ENCODE data around the gene LILRB5. TPM values are rescaled to one million over a fixed set of nuclear protein-coding genes. Genes with fewer than 3 reads are reported as not detected.
"Not testable (repeated sequence)": the region's sequence is repeated elsewhere in the genome, so short reads cannot be mapped to it uniquely, and the experiment has no call there.

LILRB5 gene
- total and polyA plus RNA-seq, 2 of the 8 experiments (the other 6 are each of a cell fraction or from before 2014, with no cell fraction given): 0.05 TPM; not detected in 1

GRCh38 chr19:54272181-54272580 is 15.1 kb upstream of the LILRB5 start:
- H2AK5ac ChIP-seq (ENCODE audit: low read depth, low read length); H4K20me1 ChIP-seq (replicated peaks in 1 of 2; ENCODE audit: control insufficient read depth in 1 of 2, insufficient read depth in 2 of 2, low read length in 2 of 2); H3K23ac ChIP-seq (ENCODE audit: insufficient read length); H4K91ac ChIP-seq (replicated peaks; ENCODE audit: insufficient read length, low read length); H3K14ac ChIP-seq (ENCODE audit: insufficient read length); H3K56ac ChIP-seq (replicated peaks; ENCODE audit: insufficient read length, low read depth, low read length); H3K36me3 ChIP-seq (ENCODE audit: control insufficient read depth in 2 of 4, insufficient read depth in 4 of 4, low read length in 3 of 4); H3K18ac ChIP-seq (ENCODE audit: extremely low read depth, low read length); H3K4ac ChIP-seq (replicated peaks; ENCODE audit: insufficient read length, low read depth, low read length); H2BK15ac ChIP-seq (ENCODE audit: low read length); H3K27ac ChIP-seq (ENCODE audit: low read depth, low read length); CTCF ChIA-PET (ENCODE audit: partially characterized antibody); H2BK5ac ChIP-seq (ENCODE audit: low read depth, low read length); H3K23me2 ChIP-seq (ENCODE audit: low read depth, low read length); FAIRE-seq; H4K5ac ChIP-seq (ENCODE audit: insufficient read length, low read depth, low read length); H3K9ac ChIP-seq (replicated peaks in 1 of 4; ENCODE audit: extremely low read depth in 1 of 4, low read depth in 3 of 4, low read length in 3 of 4); H3K27me3 ChIP-seq (replicated peaks in 1 of 4; ENCODE audit: control insufficient read depth in 3 of 4, extremely low read depth in 1 of 4, insufficient read depth in 3 of 4, low read length in 3 of 4); H2BK120ac ChIP-seq (replicated peaks; ENCODE audit: low read depth, low read length); H2AFZ ChIP-seq (ENCODE audit: low read length); H3K79me1 ChIP-seq (ENCODE audit: low read depth, low read length); H3K79me2 ChIP-seq (ENCODE audit: control insufficient read depth in 1 of 2, insufficient read depth in 2 of 2, low read length in 2 of 2); H2BK12ac ChIP-seq (ENCODE audit: low read depth, low read length); H3K9me3 ChIP-seq (ENCODE audit: insufficient read depth in 2 of 2, low read depth in 1 of 2, low read length in 1 of 2); H3K4me2 ChIP-seq (ENCODE audit: insufficient read depth in 1 of 2, low read depth in 2 of 2, low read length in 2 of 2); H4K8ac ChIP-seq (ENCODE audit: extremely low read depth, insufficient read depth, low read length); H3K4me3 ChIP-seq (ENCODE audit: extremely low read depth in 1 of 4, insufficient read depth in 2 of 4, low read depth in 3 of 4, low read length in 4 of 4); POLR2A ChIA-PET (ENCODE audit: partially characterized antibody); H2BK20ac ChIP-seq (ENCODE audit: low read length); H3K4me1 ChIP-seq (replicated peaks in 1 of 4; ENCODE audit: control insufficient read depth in 3 of 4, insufficient read depth in 4 of 4, low read length in 3 of 4): not testable (repeated sequence)
- 77% methylated on average over 5 of the region's 5 CpGs; no CpG with 5 or more reads in 1 of the 2 experiments for WGBS, 2 experiments (ENCODE audit: extremely low coverage in 1 of 2, insufficient coverage in 1 of 2, insufficient read length in 1 of 2, insufficient replicate concordance in 2 of 2, low coverage in 1 of 2, low lambda C conversion rate in 2 of 2, missing lambda C conversion rate in 1 of 2)
- peak in 1 of 2 experiments; percentile 17 for DNase-seq (ENCODE audit: low read depth in 1 of 2, low spot score in 2 of 2)

GRCh38 chr19:54271587-54271986 is 14.5 kb upstream of the LILRB5 start:
- H2AFZ ChIP-seq (ENCODE audit: low read length); H4K5ac ChIP-seq (ENCODE audit: insufficient read length, low read depth, low read length); H3K79me1 ChIP-seq (ENCODE audit: low read depth, low read length); H3K4me1 ChIP-seq (replicated peaks in 1 of 4; ENCODE audit: control insufficient read depth in 3 of 4, insufficient read depth in 4 of 4, low read length in 3 of 4); H3K9me3 ChIP-seq (ENCODE audit: insufficient read depth in 2 of 2, low read depth in 1 of 2, low read length in 1 of 2); H3K23me2 ChIP-seq (ENCODE audit: low read depth, low read length); H2AK5ac ChIP-seq (ENCODE audit: low read depth, low read length); H3K56ac ChIP-seq (replicated peaks; ENCODE audit: insufficient read length, low read depth, low read length); H2BK12ac ChIP-seq (ENCODE audit: low read depth, low read length); H3K27me3 ChIP-seq (replicated peaks in 1 of 4; ENCODE audit: control insufficient read depth in 3 of 4, extremely low read depth in 1 of 4, insufficient read depth in 3 of 4, low read length in 3 of 4); FAIRE-seq; H3K4me2 ChIP-seq (ENCODE audit: insufficient read depth in 1 of 2, low read depth in 2 of 2, low read length in 2 of 2); POLR2A ChIA-PET (ENCODE audit: partially characterized antibody); H2BK20ac ChIP-seq (ENCODE audit: low read length); H3K27ac ChIP-seq (ENCODE audit: low read depth, low read length); H3K4ac ChIP-seq (replicated peaks; ENCODE audit: insufficient read length, low read depth, low read length); H3K4me3 ChIP-seq (ENCODE audit: extremely low read depth in 1 of 4, insufficient read depth in 2 of 4, low read depth in 3 of 4, low read length in 4 of 4); H3K79me2 ChIP-seq (ENCODE audit: control insufficient read depth in 1 of 2, insufficient read depth in 2 of 2, low read length in 2 of 2); H3K14ac ChIP-seq (ENCODE audit: insufficient read length); H3K18ac ChIP-seq (ENCODE audit: extremely low read depth, low read length); H2BK5ac ChIP-seq (ENCODE audit: low read depth, low read length); H4K20me1 ChIP-seq (replicated peaks in 1 of 2; ENCODE audit: control insufficient read depth in 1 of 2, insufficient read depth in 2 of 2, low read length in 2 of 2); H2BK15ac ChIP-seq (ENCODE audit: low read length); H3K36me3 ChIP-seq (ENCODE audit: control insufficient read depth in 2 of 4, insufficient read depth in 4 of 4, low read length in 3 of 4); DNase-seq (ENCODE audit: low read depth in 1 of 2, low spot score in 2 of 2); H2BK120ac ChIP-seq (replicated peaks; ENCODE audit: low read depth, low read length); H3K23ac ChIP-seq (ENCODE audit: insufficient read length); H4K8ac ChIP-seq (ENCODE audit: extremely low read depth, insufficient read depth, low read length); CTCF ChIA-PET (ENCODE audit: partially characterized antibody); H3K9ac ChIP-seq (replicated peaks in 1 of 4; ENCODE audit: extremely low read depth in 1 of 4, low read depth in 3 of 4, low read length in 3 of 4); H4K91ac ChIP-seq (replicated peaks; ENCODE audit: insufficient read length, low read length): not testable (repeated sequence)
- WGBS, 2 experiments (ENCODE audit: extremely low coverage in 1 of 2, insufficient coverage in 1 of 2, insufficient read length in 1 of 2, insufficient replicate concordance in 2 of 2, low coverage in 1 of 2, low lambda C conversion rate in 2 of 2, missing lambda C conversion rate in 1 of 2): 94% methylated on average over 2 of the region's 4 CpGs; no CpG with 5 or more reads in 1 of the 2 experiments

Data from H1 (cell line).